ENCODE measurements around the gene FZD1.

GRCh38 chr7:91267171-91267955, 3.1 kb downstream of the FZD1 start:
- TF ChIP-seq CTCF (conservative IDR thresholded peaks at IDR 0.05 in 1 of 2, IDR thresholded peaks at IDR 0.05 in 1 of 2; ENCODE audit: low read depth in 1 of 2, low read length in 2 of 2) (no peak), EZH2 (IDR thresholded peaks at IDR 0.05; ENCODE audit: low read length, missing control alignments) (no peak)

Measured in fibroblast of lung (primary cell).